ENCODE results near the gene EFEMP1. TPM values are rescaled to one million over a fixed set of nuclear protein-coding genes. Genes with fewer than 3 reads are reported as not detected.

Gene EFEMP1
- total and polyA plus RNA-seq, 2 experiments from 2014 or later = 54.6 to 63.4 TPM

DNA sequence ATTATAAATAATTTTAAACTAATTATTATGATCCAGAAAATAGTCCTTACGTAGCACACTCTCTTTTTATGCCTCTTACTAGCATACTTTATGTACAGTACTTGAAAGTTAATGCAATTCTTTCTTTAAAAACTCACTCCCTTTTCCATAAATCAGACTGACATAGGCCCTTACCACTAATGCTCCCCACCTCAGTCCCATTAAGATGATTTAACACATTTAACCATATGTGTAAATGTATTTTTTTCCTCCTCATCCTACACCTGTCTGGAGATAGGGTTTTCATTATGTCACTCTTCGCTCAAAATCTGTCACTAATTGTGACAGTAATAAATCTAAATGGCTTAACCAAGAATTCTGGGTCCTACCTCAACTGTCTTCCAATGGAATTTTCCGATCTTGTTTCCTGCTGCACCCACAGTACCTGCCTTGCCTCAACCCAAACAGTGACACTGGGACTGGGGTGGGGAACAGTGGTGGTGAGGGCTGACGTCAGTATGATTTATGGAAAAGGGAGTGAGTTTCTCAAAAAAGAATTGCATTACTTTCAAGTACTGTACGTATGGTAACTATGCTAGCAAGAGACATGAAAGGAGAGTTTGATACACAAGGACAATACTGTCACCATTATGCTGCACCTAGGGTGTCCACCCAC, 25.1 kb downstream of the EFEMP1 start:
- no peak overlapping the region for H3K4me2 ChIP-seq
- H3K4me1 ChIP-seq (ENCODE audit: insufficient read depth) = peaks cover 6% of the 10 kb centered on the region
- no peak overlapping the region for H2AFZ ChIP-seq
- no peak for DNase-seq (ENCODE audit: low spot score)
- TF ChIP-seq, protein P1, sequence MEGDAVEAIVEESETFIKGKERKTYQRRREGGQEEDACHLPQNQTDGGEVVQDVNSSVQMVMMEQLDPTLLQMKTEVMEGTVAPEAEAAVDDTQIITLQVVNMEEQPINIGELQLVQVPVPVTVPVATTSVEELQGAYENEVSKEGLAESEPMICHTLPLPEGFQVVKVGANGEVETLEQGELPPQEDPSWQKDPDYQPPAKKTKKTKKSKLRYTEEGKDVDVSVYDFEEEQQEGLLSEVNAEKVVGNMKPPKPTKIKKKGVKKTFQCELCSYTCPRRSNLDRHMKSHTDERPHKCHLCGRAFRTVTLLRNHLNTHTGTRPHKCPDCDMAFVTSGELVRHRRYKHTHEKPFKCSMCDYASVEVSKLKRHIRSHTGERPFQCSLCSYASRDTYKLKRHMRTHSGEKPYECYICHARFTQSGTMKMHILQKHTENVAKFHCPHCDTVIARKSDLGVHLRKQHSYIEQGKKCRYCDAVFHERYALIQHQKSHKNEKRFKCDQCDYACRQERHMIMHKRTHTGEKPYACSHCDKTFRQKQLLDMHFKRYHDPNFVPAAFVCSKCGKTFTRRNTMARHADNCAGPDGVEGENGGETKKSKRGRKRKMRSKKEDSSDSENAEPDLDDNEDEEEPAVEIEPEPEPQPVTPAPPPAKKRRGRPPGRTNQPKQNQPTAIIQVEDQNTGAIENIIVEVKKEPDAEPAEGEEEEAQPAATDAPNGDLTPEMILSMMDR (IDR thresholded peaks at IDR 0.05; ENCODE audit: poor library complexity) = no peak
- no peak for TF ChIP-seq EZH2 (IDR thresholded peaks at IDR 0.05; ENCODE audit: borderline replicate concordance)
- TF ChIP-seq EZH2phosphoT487 (IDR thresholded peaks at IDR 0.05; ENCODE audit: low read depth, severe bottlenecking, unreplicated experiment) = no peak
- no peak overlapping the region for H3K4me3 ChIP-seq
- H3K9me2 ChIP-seq (replicated peaks; ENCODE audit: insufficient read depth) = no peaks in the 10 kb centered on the region
- 84% methylated on average over 5 of the region's 5 CpGs for WGBS (ENCODE audit: low lambda C conversion rate, missing lambda C conversion rate)
- H4K20me1 ChIP-seq (ENCODE audit: insufficient read depth, poor library complexity, severe bottlenecking) = no peaks in the 10 kb centered on the region
- peak overlapping the region; percentile 55 for H3K27ac ChIP-seq
- no peaks in the 10 kb centered on the region for H3K27me3 ChIP-seq
- no peaks in the 10 kb centered on the region for H3K9me3 ChIP-seq (ENCODE audit: low read depth)
- no peaks in the 10 kb centered on the region for H3K36me3 ChIP-seq (replicated peaks; ENCODE audit: insufficient read depth, low read depth)
- H3K79me2 ChIP-seq = no peaks in the 10 kb centered on the region

DNA sequence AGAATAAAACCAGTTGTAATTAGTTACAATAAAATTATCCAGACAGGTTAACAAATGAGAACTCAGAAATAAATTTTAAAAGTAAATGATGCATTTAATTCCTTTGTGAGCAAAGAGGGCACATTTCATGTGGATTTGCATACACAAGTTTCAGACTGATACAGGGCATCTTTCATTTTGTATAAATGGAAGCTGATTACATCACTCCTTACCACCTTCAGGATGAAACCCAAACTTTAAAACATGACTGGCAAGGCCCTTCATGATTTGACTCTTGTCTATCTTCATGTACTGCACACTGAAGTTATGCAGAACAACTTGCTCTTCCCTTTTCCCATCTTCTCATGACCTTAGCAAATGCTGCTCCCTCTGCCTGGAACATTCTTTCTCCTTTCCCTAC, 26.9 kb downstream of the EFEMP1 start:
- no peaks in the 10 kb centered on the region for H3K79me2 ChIP-seq
- H4K20me1 ChIP-seq (ENCODE audit: insufficient read depth, poor library complexity, severe bottlenecking) = no peaks in the 10 kb centered on the region
- H3K9me3 ChIP-seq (ENCODE audit: low read depth) = no peaks in the 10 kb centered on the region
- no peak for TF ChIP-seq EZH2phosphoT487 (IDR thresholded peaks at IDR 0.05; ENCODE audit: low read depth, severe bottlenecking, unreplicated experiment)
- TF ChIP-seq, protein P1 (IDR thresholded peaks at IDR 0.05; ENCODE audit: poor library complexity) = no peak
- no peak for TF ChIP-seq EZH2 (IDR thresholded peaks at IDR 0.05; ENCODE audit: borderline replicate concordance)
- H3K36me3 ChIP-seq (replicated peaks; ENCODE audit: insufficient read depth, low read depth) = no peaks in the 10 kb centered on the region
- no peak overlapping the region for H3K4me3 ChIP-seq
- no peaks in the 10 kb centered on the region for H3K27me3 ChIP-seq
- no peaks in the 10 kb centered on the region for H3K9me2 ChIP-seq (replicated peaks; ENCODE audit: insufficient read depth)
- no peak overlapping the region for H3K4me2 ChIP-seq
- no peak overlapping the region for H3K27ac ChIP-seq
- no peak for DNase-seq (ENCODE audit: low spot score)
- peaks cover 4% of the 10 kb centered on the region for H3K4me1 ChIP-seq (ENCODE audit: insufficient read depth)
- no peak overlapping the region for H2AFZ ChIP-seq

DNA sequence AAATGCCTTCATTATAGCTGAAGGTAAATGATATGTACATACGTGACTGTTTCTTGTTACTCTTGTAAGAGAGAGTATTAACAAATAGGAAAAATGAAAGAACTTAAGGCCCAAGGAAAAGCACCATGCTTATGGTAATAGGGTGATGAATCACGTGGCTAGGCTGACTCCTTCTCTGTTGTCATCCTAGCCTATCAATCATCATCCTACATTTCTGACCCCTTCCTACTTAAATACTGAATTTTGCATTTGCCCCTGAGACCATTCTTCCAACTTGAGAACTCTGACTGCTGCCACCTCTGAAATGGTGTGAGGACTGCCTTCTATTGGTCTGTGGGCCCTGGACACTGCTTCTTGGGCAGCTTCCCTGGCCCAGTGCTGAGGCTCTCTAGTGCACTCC, 28.9 kb downstream of the EFEMP1 start:
- Histone ChIP-seq H3K4me1 (ENCODE audit: insufficient read depth) (no peaks in the 10 kb centered on the region), H4K20me1 (ENCODE audit: insufficient read depth, poor library complexity, severe bottlenecking) (no peaks in the 10 kb centered on the region), H3K36me3 (replicated peaks; ENCODE audit: insufficient read depth, low read depth) (no peaks in the 10 kb centered on the region), H3K27ac (no peak overlapping the region), H3K9me2 (replicated peaks; ENCODE audit: insufficient read depth) (no peaks in the 10 kb centered on the region), H3K4me3 (no peak overlapping the region), H3K27me3 (no peaks in the 10 kb centered on the region), H3K9me3 (ENCODE audit: low read depth) (no peaks in the 10 kb centered on the region), H3K4me2 (no peak overlapping the region), H2AFZ (no peak overlapping the region), H3K79me2 (no peaks in the 10 kb centered on the region)
- WGBS (ENCODE audit: low lambda C conversion rate, missing lambda C conversion rate) = 94% methylated on average over 2 of the region's 2 CpGs
- no peak for DNase-seq (ENCODE audit: low spot score)
- TF ChIP-seq EZH2 (IDR thresholded peaks at IDR 0.05; ENCODE audit: borderline replicate concordance) (no peak), EZH2phosphoT487 (IDR thresholded peaks at IDR 0.05; ENCODE audit: low read depth, severe bottlenecking, unreplicated experiment) (no peak)
- TF ChIP-seq, protein P1 (IDR thresholded peaks at IDR 0.05; ENCODE audit: poor library complexity) = no peak

All from hepatocyte (in vitro differentiated cells).